ENCODE data around the gene KRT81. TPM values are rescaled to one million over a fixed set of nuclear protein-coding genes. Genes with fewer than 3 reads are reported as not detected.
"Not testable (repeated sequence)": the region's sequence is repeated elsewhere in the genome, so short reads cannot be mapped to it uniquely, and the experiment has no call there.

Gene KRT81
- total and polyA plus RNA-seq, 2 donors: not detected

- Histone ChIP-seq H3K4me1 (ENCODE audit: insufficient read depth) (no peaks in the 10 kb centered on the region), H3K36me3 (ENCODE audit: insufficient read depth) (no peaks in the 10 kb centered on the region), H3K27ac (ENCODE audit: low read depth) (no peak overlapping the region), H3K4me3 (ENCODE audit: low read depth, low read length) (no peak overlapping the region)
- no peak for DNase-seq (ENCODE audit: extremely low spot score)
- 69% methylated on average over 4 of the region's 4 CpGs for WGBS
These were observed 7.4 kb upstream of the KRT81 start for GRCh38 chr12:52298677-52299190.

GRCh38 chr12:52296572-52297215 is 5.4 kb upstream of the KRT81 start:
- H3K4me3 ChIP-seq (ENCODE audit: low read depth, low read length): no peak overlapping the region
- WGBS: 90% methylated on average over 5 of the region's 5 CpGs
- no peaks in the 10 kb centered on the region for H3K4me1 ChIP-seq (ENCODE audit: insufficient read depth)
- no peaks in the 10 kb centered on the region for H3K36me3 ChIP-seq (ENCODE audit: insufficient read depth)
- no peak overlapping the region for H3K27ac ChIP-seq (ENCODE audit: low read depth)
- no peak for DNase-seq (ENCODE audit: extremely low spot score)

GRCh38 chr12:52295663-52296062 is 4.3 kb upstream of the KRT81 start:
- DNase-seq (ENCODE audit: extremely low spot score): no peak
- Histone ChIP-seq H3K4me3 (ENCODE audit: low read depth, low read length) (no peak overlapping the region), H3K36me3 (ENCODE audit: insufficient read depth) (no peaks in the 10 kb centered on the region), H3K4me1 (ENCODE audit: insufficient read depth) (no peaks in the 10 kb centered on the region), H3K27ac (ENCODE audit: low read depth) (no peak overlapping the region)
- WGBS: 80% methylated on average over 1 of the region's 1 CpG

GRCh38 chr12:52294803-52295202 is 3.5 kb upstream of the KRT81 start:
- H3K27ac ChIP-seq (ENCODE audit: low read depth): no peak overlapping the region
- no peaks in the 10 kb centered on the region for H3K4me1 ChIP-seq (ENCODE audit: insufficient read depth)
- H3K4me3 ChIP-seq (ENCODE audit: low read depth, low read length): no peak overlapping the region
- H3K36me3 ChIP-seq (ENCODE audit: insufficient read depth): no peaks in the 10 kb centered on the region
- 28% methylated on average over 1 of the region's 1 CpG for WGBS
- no peak for DNase-seq (ENCODE audit: extremely low spot score)

GRCh38 chr12:52293926-52294325 is 2.6 kb upstream of the KRT81 start:
- no peak overlapping the region for H3K4me3 ChIP-seq (ENCODE audit: low read depth, low read length)
- no peaks in the 10 kb centered on the region for H3K4me1 ChIP-seq (ENCODE audit: insufficient read depth)
- H3K27ac ChIP-seq (ENCODE audit: low read depth): no peak overlapping the region
- H3K36me3 ChIP-seq (ENCODE audit: insufficient read depth): no peaks in the 10 kb centered on the region
- DNase-seq (ENCODE audit: extremely low spot score): no peak
- WGBS: 92% methylated on average over 1 of the region's 1 CpG

- H3K4me3 ChIP-seq (ENCODE audit: low read depth, low read length); DNase-seq (ENCODE audit: extremely low spot score); H3K36me3 ChIP-seq (ENCODE audit: insufficient read depth); H3K4me1 ChIP-seq (ENCODE audit: insufficient read depth); H3K27ac ChIP-seq (ENCODE audit: low read depth): not testable (repeated sequence)
- WGBS: no CpG with 5 or more reads among the region's 5 CpGs
These were observed 725 bp downstream of the KRT81 start for GRCh38 chr12:52290483-52291134.

GRCh38 chr12:52287816-52288805 is 3.2 kb downstream of the KRT81 start:
- not testable (repeated sequence) for DNase-seq (ENCODE audit: extremely low spot score); H3K4me1 ChIP-seq (ENCODE audit: insufficient read depth); H3K36me3 ChIP-seq (ENCODE audit: insufficient read depth); H3K27ac ChIP-seq (ENCODE audit: low read depth); H3K4me3 ChIP-seq (ENCODE audit: low read depth, low read length)
- WGBS: 85% methylated on average over 17 of the region's 17 CpGs

GRCh38 chr12:52286857-52287785 is 4.2 kb downstream of the KRT81 start:
- WGBS: 89% methylated on average over 21 of the region's 21 CpGs
- DNase-seq (ENCODE audit: extremely low spot score); H3K4me3 ChIP-seq (ENCODE audit: low read depth, low read length); H3K27ac ChIP-seq (ENCODE audit: low read depth); H3K36me3 ChIP-seq (ENCODE audit: insufficient read depth); H3K4me1 ChIP-seq (ENCODE audit: insufficient read depth): not testable (repeated sequence)

- 92% methylated on average over 24 of the region's 24 CpGs for WGBS
- Histone ChIP-seq H3K4me1 (ENCODE audit: insufficient read depth) (no peaks in the 10 kb centered on the region), H3K36me3 (ENCODE audit: insufficient read depth) (no peaks in the 10 kb centered on the region), H3K4me3 (ENCODE audit: low read depth, low read length) (no peak overlapping the region), H3K27ac (ENCODE audit: low read depth) (no peak overlapping the region)
- no peak for DNase-seq (ENCODE audit: extremely low spot score)
These were observed 5.3 kb downstream of the KRT81 start for GRCh38 chr12:52285851-52286530.

GRCh38 chr12:52285172-52285745 is 6.1 kb downstream of the KRT81 start:
- H3K4me1 ChIP-seq (ENCODE audit: insufficient read depth): no peaks in the 10 kb centered on the region
- H3K36me3 ChIP-seq (ENCODE audit: insufficient read depth): no peaks in the 10 kb centered on the region
- DNase-seq (ENCODE audit: extremely low spot score): no peak
- H3K27ac ChIP-seq (ENCODE audit: low read depth): no peak overlapping the region
- WGBS: 97% methylated on average over 2 of the region's 2 CpGs
- no peak overlapping the region for H3K4me3 ChIP-seq (ENCODE audit: low read depth, low read length)

GRCh38 chr12:52284562-52285171 is 6.7 kb downstream of the KRT81 start:
- Histone ChIP-seq H3K36me3 (ENCODE audit: insufficient read depth) (no peaks in the 10 kb centered on the region), H3K27ac (ENCODE audit: low read depth) (no peak overlapping the region), H3K4me1 (ENCODE audit: insufficient read depth) (no peaks in the 10 kb centered on the region), H3K4me3 (ENCODE audit: low read depth, low read length) (no peak overlapping the region)
- WGBS: 78% methylated on average over 4 of the region's 4 CpGs
- DNase-seq (ENCODE audit: extremely low spot score): no peak

Data from urinary bladder (tissue), 4 donors.